Measurements from ENCODE around the gene GMIP. TPM values are rescaled to one million over a fixed set of nuclear protein-coding genes. Genes with fewer than 3 reads are reported as not detected.
A peak's percentile ranks its signal among the peaks of the same experiment; 100 is the strongest.

Gene GMIP
- total RNA-seq, 1 experiment from 2014 or later = 6.3 TPM

GRCh38 chr19:19644054-19644388, 564 bp upstream of the GMIP start:
- Histone ChIP-seq H3K27me3 (ENCODE audit: low read length) (no peaks in the 10 kb centered on the region), H3K27ac (ENCODE audit: low read length) (no peak overlapping the region; the same call in 1 of the 2 replicates), H3K36me3 (ENCODE audit: low read depth, low read length) (peaks cover 10% of the 10 kb centered on the region; the same call in 1 of the 2 replicates), H3K9me3 (ENCODE audit: low read length) (no peaks in the 10 kb centered on the region), H3K9ac (ENCODE audit: low read length) (peak overlapping the region; percentile 77; the same call in 1 of the 2 replicates), H4K20me1 (ENCODE audit: low read length) (no peaks in the 10 kb centered on the region), H3K9me2 (replicated peaks; ENCODE audit: low read length) (no peaks in the 10 kb centered on the region), H3K4me1 (ENCODE audit: insufficient read depth, low read length) (peaks cover 3% of the 10 kb centered on the region; the same call in 1 of the 2 replicates), H2AFZ (ENCODE audit: low read length) (no peak overlapping the region), H3K79me2 (ENCODE audit: low read length) (0 out of 2 replicates have a peak, but pooled peaks cover 6% of the 10 kb centered on the region), H3F3A (ENCODE audit: low read length, unreplicated experiment) (no peaks in the 10 kb centered on the region), H3K4me2 (ENCODE audit: low read length) (peak overlapping the region; percentile 94), H3K4me3 (ENCODE audit: low read length) (peak overlapping the region; percentile 91; the same call in 1 of the 2 replicates)
- ChIA-PET POLR2A (ENCODE audit: unreplicated experiment) (no interaction called here), CTCF (interaction anchor here (0.7 to 1.4 kb wide), 2 partner anchors 110 to 111 kb away, joined by 3 read pairs; no protein-coding TSS in a partner anchor)
- ATAC-seq = no peak; the same call in 1 of the 2 replicates
- intact Hi-C loops (cut with micrococcal nuclease) = loop anchor here (5.0 kb wide), 1 partner anchor 92 kb away; no protein-coding TSS in a partner anchor
- BruUV-seq (replicated peaks) = no TSS peak
- no peak for DNase-seq
- TF ChIP-seq CTCF (conservative IDR thresholded peaks at IDR 0.05; ENCODE audit: low read depth, low read length) (peak; percentile 14; the same call in 1 of the 2 replicates), EZH2phosphoT487 (IDR thresholded peaks at IDR 0.05; ENCODE audit: borderline replicate concordance, low read length) (no peak)

- H3K4me1 ChIP-seq (ENCODE audit: insufficient read depth, low read length) = peaks cover 3% of the 10 kb centered on the region; the same call in 1 of the 2 replicates
- DNase-seq (peak; percentile 11), ATAC-seq (peak; percentile 32)
- peak overlapping the region; percentile 92 for H2AFZ ChIP-seq (ENCODE audit: low read length)
- peak overlapping the region; percentile 94 for H3K4me2 ChIP-seq (ENCODE audit: low read length)
- H3K9me3 ChIP-seq (ENCODE audit: low read length) = no peaks in the 10 kb centered on the region
- H3K27me3 ChIP-seq (ENCODE audit: low read length) = no peaks in the 10 kb centered on the region
- POLR2A ChIA-PET (ENCODE audit: unreplicated experiment) = no interaction called here
- CTCF ChIA-PET = no interaction called here
- H3K9ac ChIP-seq (ENCODE audit: low read length) = peak overlapping the region; percentile 77
- peak overlapping the region; percentile 91 for H3K4me3 ChIP-seq (ENCODE audit: low read length)
- no peaks in the 10 kb centered on the region for H3F3A ChIP-seq (ENCODE audit: low read length, unreplicated experiment)
- H3K79me2 ChIP-seq (ENCODE audit: low read length) = 0 out of 2 replicates have a peak, but pooled peaks cover 6% of the 10 kb centered on the region
- H4K20me1 ChIP-seq (ENCODE audit: low read length) = no peaks in the 10 kb centered on the region
- peaks cover 10% of the 10 kb centered on the region; the same call in 1 of the 2 replicates for H3K36me3 ChIP-seq (ENCODE audit: low read depth, low read length)
- TF ChIP-seq EZH2phosphoT487 (IDR thresholded peaks at IDR 0.05; ENCODE audit: borderline replicate concordance, low read length) (no peak), EZH2 (IDR thresholded peaks at IDR 0.05; ENCODE audit: low read length, unreplicated experiment) (no peak), CTCF (conservative IDR thresholded peaks at IDR 0.05; ENCODE audit: low read depth, low read length) (no peak)
- no peaks in the 10 kb centered on the region for H3K9me2 ChIP-seq (replicated peaks; ENCODE audit: low read length)
- no TSS peak for BruUV-seq (replicated peaks)
- no peak overlapping the region for H3K27ac ChIP-seq (ENCODE audit: low read length)
- intact Hi-C loops (cut with micrococcal nuclease) = loop anchor here (1.0 to 5.0 kb wide), 2 partner anchors 90 to 110 kb away; no protein-coding TSS in a partner anchor
These were observed 825 bp downstream of the GMIP start for GRCh38 chr19:19642506-19643157.

Measured in PC-3 (cell line).